ENCODE measurements around the gene MRGPRD.
A peak's percentile ranks its signal among the peaks of the same experiment; 100 is the strongest.

Gene MRGPRD

GRCh38 chr11:69010964-69011623 lies 30.3 kb upstream of the MRGPRD start:
- H3K4me3 ChIP-seq (replicated peaks; ENCODE audit: low read depth, low read length) = peak overlapping the region; percentile 24
- no peak for TF ChIP-seq CTCF (IDR thresholded peaks at IDR 0.05; ENCODE audit: low read length, missing control alignments)
- DNase-seq (ENCODE audit: low read depth) = peak; percentile 74

GRCh38 chr11:69010361-69010891 lies 29.6 kb upstream of the MRGPRD start:
- no peak for TF ChIP-seq CTCF (IDR thresholded peaks at IDR 0.05; ENCODE audit: low read length, missing control alignments)
- H3K4me3 ChIP-seq (replicated peaks; ENCODE audit: low read depth, low read length) = peak overlapping the region; percentile 19
- DNase-seq (ENCODE audit: low read depth) = no peak

- DNase-seq (ENCODE audit: low read depth) = no peak
- no peak overlapping the region for H3K4me3 ChIP-seq (replicated peaks; ENCODE audit: low read depth, low read length)
- TF ChIP-seq CTCF (IDR thresholded peaks at IDR 0.05; ENCODE audit: low read length, missing control alignments) = no peak
Observed at GRCh38 chr11:69009441-69010211, 28.8 kb upstream of the MRGPRD start.

GRCh38 chr11:69008737-69009440 lies 28.1 kb upstream of the MRGPRD start:
- TF ChIP-seq CTCF (IDR thresholded peaks at IDR 0.05; ENCODE audit: low read length, missing control alignments) = no peak
- DNase-seq (ENCODE audit: low read depth) = peak; percentile 92
- H3K4me3 ChIP-seq (replicated peaks; ENCODE audit: low read depth, low read length) = no peak overlapping the region

- H3K4me3 ChIP-seq (replicated peaks; ENCODE audit: low read depth, low read length) = no peak overlapping the region
- TF ChIP-seq CTCF (IDR thresholded peaks at IDR 0.05; ENCODE audit: low read length, missing control alignments) = no peak
- no peak for DNase-seq (ENCODE audit: low read depth)
Observed at GRCh38 chr11:69007975-69008381, 27.2 kb upstream of the MRGPRD start.

- H3K4me3 ChIP-seq (replicated peaks; ENCODE audit: low read depth, low read length) = no peak overlapping the region
- DNase-seq (ENCODE audit: low read depth) = no peak
- no peak for TF ChIP-seq CTCF (IDR thresholded peaks at IDR 0.05; ENCODE audit: low read length, missing control alignments)
Observed at GRCh38 chr11:69006816-69007215, 26.0 kb upstream of the MRGPRD start.

All from fibroblast of pulmonary artery (primary cell).